Mucosa of descending colon (tissue), 3 donors: ENCODE measurements around the gene MADCAM1. TPM values are rescaled to one million over a fixed set of nuclear protein-coding genes. Genes with fewer than 3 reads are reported as not detected.

Source experiments
- total RNA-seq, 3 donors: library from RNA; stranded (reverse); fragmentation: NEBNext Ultra II Directional in 2 of 3; extraction: Animal tissue kit (Norgen Biotek cat#: 25700) in 2 of 3; gene quantifications; one replicate each; pipeline versions ENCODE4 v1.2.1 to v1.2.4, GENCODE V29; 2021 to 2023
- donor health status: DM: no; HTN: no; CAD: no; lungs with moderate emphysema.
- donor health status: DM: no; HTN: no; CAD: no.
- donor health status: DM: no; HTN: yes; CAD: no.

MADCAM1 gene
- total RNA-seq, 3 donors from 2014 or later: 2.3 to 4.3 (median 4.1) TPM

Other genes starting within 250 kb of the MADCAM1 start
- gene PLPP2, start 205.1 kb upstream of the MADCAM1 start, total RNA-seq: 100 to 1,000 TPM in 1 of 3 donors, 10 to 100 TPM in 2; 41.9 to 107 (median 75.4) TPM
- gene MIER2, start 151.7 kb upstream of the MADCAM1 start, total RNA-seq: 10 to 100 TPM; 13.4 to 28.3 (median 13.7) TPM
- 1 to 10 TPM in 1 of 3 donors, under 1 TPM in 2; 0.17 to 1.7 (median 0.65) TPM for gene C2CD4C, start 87.3 kb upstream of the MADCAM1 start, total RNA-seq
- 10 to 100 TPM in 1 of 3 donors, 1 to 10 TPM in 2; 5.3 to 39.3 (median 6.0) TPM for gene SHC2, start 35.5 kb upstream of the MADCAM1 start, total RNA-seq
- gene TPGS1, start 11.0 kb downstream of the MADCAM1 start, total RNA-seq: 10 to 100 TPM; 15.5 to 20.6 (median 16.0) TPM
- 10 to 100 TPM; 64.6 to 78.0 (median 71.2) TPM for gene CDC34, start 35.3 kb downstream of the MADCAM1 start, total RNA-seq
- 1 to 10 TPM in 2 of 3 donors, under 1 TPM in 1; 0.76 to 1.4 (median 1.4) TPM for gene GZMM, start 47.6 kb downstream of the MADCAM1 start, total RNA-seq
- gene BSG, start 76.1 kb downstream of the MADCAM1 start, total RNA-seq: 1,000 to 10,000 TPM in 1 of 3 donors, 100 to 1,000 TPM in 2; 695 to 1,536 (median 896) TPM
- gene HCN2, start 93.4 kb downstream of the MADCAM1 start, total RNA-seq: under 1 TPM; 0.12 to 0.89 (median 0.17) TPM
- gene POLRMT, start 137.1 kb downstream of the MADCAM1 start, total RNA-seq: 10 to 100 TPM; 48.3 to 61.1 (median 51.1) TPM
- gene FGF22, start 143.4 kb downstream of the MADCAM1 start, total RNA-seq: under 1 TPM in 2 of 3 donors, not detected in 1; 0.23 to 0.82 TPM
- gene RNF126, start 166.7 kb downstream of the MADCAM1 start, total RNA-seq: 10 to 100 TPM; 47.5 to 69.1 (median 62.0) TPM
- 10 to 100 TPM in 2 of 3 donors, 1 to 10 TPM in 1; 2.6 to 25.0 (median 12.8) TPM for gene FSTL3, start 179.9 kb downstream of the MADCAM1 start, total RNA-seq
- gene PRSS57, start 199.0 kb downstream of the MADCAM1 start, total RNA-seq: not detected
- 10 to 100 TPM in 2 of 3 donors, 1 to 10 TPM in 1; 8.1 to 58.4 (median 13.0) TPM for gene PALM, start 212.4 kb downstream of the MADCAM1 start, total RNA-seq